PC-3 (cell line): Measurements from ENCODE around the gene SLC22A3. TPM values are rescaled to one million over a fixed set of nuclear protein-coding genes. Genes with fewer than 3 reads are reported as not detected.

Experiments used
- ATAC-seq: fragments of 200-7000 bp; cut with Tn5 transposase; 2 replicates; pipeline ENCODE4 v1.9.1; 2020; ENCODE audit warnings: mild to moderate bottlenecking, moderate library complexity
- BruUV-seq: library from RNA; stranded (reverse); fragments of 400-500 nt; replicated peaks from 2 replicates; lab custom pipeline; 2021; lab: Mats Ljungman, UMichigan
- CTCF ChIA-PET: fragments of 300-600 bp; sonication (Branson Sonifier 250); formaldehyde crosslinking; loops from one replicate; lab custom pipeline; 2022; ENCODE audit warnings: antibody characterized with exemption; lab: Charles Lee
- POLR2A ChIA-PET: fragments of 300-600 bp; sonication (Branson Sonifier 250); formaldehyde crosslinking; loops from one replicate; lab custom pipeline; 2022; ENCODE audit warnings: antibody characterized with exemption; ENCODE audit not compliant: unreplicated experiment; lab: Charles Lee
- DNase-seq: peaks from one replicate; pipeline ENCODE4 v3.0.0-alpha.2; 2015
- H2AFZ ChIP-seq: fragments of 300-600 bp; sonication (generic); 2 replicates; pipeline ENCODE4 v1.6.0; 2016; ENCODE audit warnings: antibody characterized with exemption, low read length
- H3F3A ChIP-seq: fragments of 300-600 bp; sonication (generic); one replicate; pipeline ENCODE4 v1.6.0; 2017; ENCODE audit warnings: antibody characterized with exemption, low read length, control low read depth, mild to moderate bottlenecking; ENCODE audit not compliant: unreplicated experiment
- H3K27ac ChIP-seq: fragments of 300-600 bp; sonication (generic); 2 replicates; pipeline ENCODE4 v1.5.1; 2016; ENCODE audit warnings: mild to moderate bottlenecking, low read length
- H3K27me3 ChIP-seq: fragments of 300-600 bp; sonication (generic); 2 replicates; pipeline ENCODE4 v1.6.1; 2016; ENCODE audit warnings: low read length, mixed read lengths
- H3K36me3 ChIP-seq: fragments of 300-600 bp; sonication (generic); 2 replicates; pipeline ENCODE4 v1.6.1; 2016; ENCODE audit warnings: low read depth, mixed run types, low read length, mixed read lengths
- H3K4me1 ChIP-seq: fragments of 300-600 bp; sonication (generic); 2 replicates; pipeline ENCODE4 v1.5.1; 2016; ENCODE audit warnings: low read length; ENCODE audit not compliant: insufficient read depth
- H3K4me2 ChIP-seq: fragments of 300-600 bp; sonication (generic); 2 replicates; pipeline ENCODE4 v1.6.0; 2016; ENCODE audit warnings: low read length
- H3K4me3 ChIP-seq: fragments of 300-600 bp; sonication (generic); 2 replicates; pipeline ENCODE4 v1.5.1; 2016; ENCODE audit warnings: mild to moderate bottlenecking, low read length, mixed read lengths
- H3K79me2 ChIP-seq: fragments of 300-600 bp; sonication (generic); 2 replicates; pipeline ENCODE4 v1.6.1; 2017; ENCODE audit warnings: low read length, mixed read lengths
- H3K9ac ChIP-seq: fragments of 300-600 bp; sonication (generic); 2 replicates; pipeline ENCODE4 v1.6.0; 2016; ENCODE audit warnings: mild to moderate bottlenecking, low read length
- H3K9me2 ChIP-seq: fragments of 300-600 bp; sonication (generic); replicated peaks from 2 replicates; pipeline ENCODE4 v1.6.1; 2016; ENCODE audit warnings: mixed run types, low read length, mixed read lengths
- H3K9me3 ChIP-seq: fragments of 300-600 bp; sonication (generic); 2 replicates; pipeline ENCODE4 v1.6.1; 2016; ENCODE audit warnings: low read length, mixed read lengths
- H4K20me1 ChIP-seq: fragments of 300-600 bp; sonication (generic); 2 replicates; pipeline ENCODE4 v1.6.1; 2016; ENCODE audit warnings: low read length, mixed read lengths
- CTCF ChIP-seq: fragments of 300-600 bp; sonication (generic); conservative IDR thresholded peaks from 2 replicates; pipeline ENCODE4 v1.5.1; 2017; ENCODE audit warnings: antibody characterized with exemption, low read depth, mild to moderate bottlenecking, low read length
- EZH2 ChIP-seq: fragments of 300-600 bp; sonication (generic); IDR thresholded peaks from one replicate; pipeline ENCODE4 v1.6.1; 2017; ENCODE audit warnings: antibody characterized with exemption, mild to moderate bottlenecking, low read length; ENCODE audit not compliant: unreplicated experiment
- EZH2phosphoT487 ChIP-seq: fragments of 300-600 bp; sonication (generic); IDR thresholded peaks from 2 replicates; pipeline ENCODE4 v1.6.1; 2018; ENCODE audit warnings: mild to moderate bottlenecking, antibody characterized with exemption, low read length, borderline replicate concordance
- intact Hi-C: fragments of 100-400 bp; cut with micrococcal nuclease; formaldehyde crosslinking; loops from 2 replicates; pipeline ENCODE4 v1.9.0; 2023
- total RNA-seq: library from RNA; depleted of rRNA; stranded (reverse); fragments of >200 nt; gene quantifications from 2 replicates; pipeline ENCODE4 v1.2.3, GENCODE V29; 2014

The SLC22A3 gene
- total RNA-seq, 1 experiment from 2014 or later: 0.47 TPM

GRCh38 chr6:160396292-160396691, 48.1 kb downstream of the SLC22A3 start:
- H3F3A ChIP-seq: no peaks in the 10 kb centered on the region
- H3K27me3 ChIP-seq: no peaks in the 10 kb centered on the region
- intact Hi-C loops: no loop called here
- POLR2A ChIA-PET: no interaction called here
- H3K79me2 ChIP-seq: no peaks in the 10 kb centered on the region
- peaks cover 20% of the 10 kb centered on the region for H3K4me1 ChIP-seq
- H3K4me2 ChIP-seq: no peak overlapping the region
- H4K20me1 ChIP-seq: no peaks in the 10 kb centered on the region
- ATAC-seq: no peak
- no peak overlapping the region for H3K4me3 ChIP-seq
- no peak overlapping the region for H3K27ac ChIP-seq
- no peaks in the 10 kb centered on the region for H3K9me3 ChIP-seq
- CTCF ChIA-PET: no interaction called here
- BruUV-seq: no TSS peak
- no peaks in the 10 kb centered on the region for H3K9me2 ChIP-seq
- no peaks in the 10 kb centered on the region for H3K36me3 ChIP-seq
- no peak overlapping the region for H2AFZ ChIP-seq
- no peak overlapping the region for H3K9ac ChIP-seq
- no peak for DNase-seq
- TF ChIP-seq CTCF (no peak), EZH2phosphoT487 (no peak), EZH2 (no peak)

GRCh38 chr6:160398674-160399271, 50.6 kb downstream of the SLC22A3 start:
- BruUV-seq: no TSS peak
- Histone ChIP-seq H3F3A (no peaks in the 10 kb centered on the region), H3K4me1 (peaks cover 11% of the 10 kb centered on the region), H3K9ac (no peak overlapping the region), H3K79me2 (no peaks in the 10 kb centered on the region), H4K20me1 (no peaks in the 10 kb centered on the region), H3K27me3 (no peaks in the 10 kb centered on the region), H3K9me2 (no peaks in the 10 kb centered on the region), H3K4me3 (no peak overlapping the region), H3K27ac (no peak overlapping the region), H2AFZ (peak overlapping the region; percentile 54), H3K36me3 (no peaks in the 10 kb centered on the region), H3K9me3 (no peaks in the 10 kb centered on the region), H3K4me2 (no peak overlapping the region)
- intact Hi-C loops: no loop called here
- peak; percentile 37 for DNase-seq
- ChIA-PET CTCF (no interaction called here), POLR2A (no interaction called here)
- no peak for ATAC-seq
- TF ChIP-seq CTCF: no peak
- TF ChIP-seq EZH2: no peak
- TF ChIP-seq EZH2phosphoT487: no peak

GRCh38 chr6:160400446-160400845, 52.3 kb downstream of the SLC22A3 start:
- Histone ChIP-seq H4K20me1 (no peaks in the 10 kb centered on the region), H3K9me3 (no peaks in the 10 kb centered on the region), H3K36me3 (no peaks in the 10 kb centered on the region), H3K27me3 (no peaks in the 10 kb centered on the region), H3K4me3 (no peak overlapping the region), H3K4me2 (no peak overlapping the region), H3K27ac (no peak overlapping the region), H3F3A (no peaks in the 10 kb centered on the region), H3K9ac (no peak overlapping the region), H2AFZ (no peak overlapping the region), H3K9me2 (no peaks in the 10 kb centered on the region), H3K4me1 (peaks cover 11% of the 10 kb centered on the region), H3K79me2 (no peaks in the 10 kb centered on the region)
- ChIA-PET POLR2A (no interaction called here), CTCF (no interaction called here)
- TF ChIP-seq EZH2 (no peak), CTCF (no peak), EZH2phosphoT487 (no peak)
- DNase-seq (no peak), ATAC-seq (no peak)
- intact Hi-C loops: no loop called here
- no TSS peak for BruUV-seq
